K562 (cell line): ENCODE data around the gene STEAP3.

Source experiments
- CEBPB ChIP-seq: fragments of 450-650 bp; IDR thresholded peaks from 2 replicates; pipeline ENCODE4 v1.6.1; 2016; ENCODE audit warnings: missing genetic modification characterization, missing compliant biosample characterization
- GTF2F1 ChIP-seq: IDR thresholded peaks from 2 replicates; pipeline ENCODE4 v1.6.1; 2011; ENCODE audit warnings: low read depth, low read length, improper control_type of control experiment
- HLTF ChIP-seq: fragments of 450-650 bp; IDR thresholded peaks from 2 replicates; pipeline ENCODE4 v1.6.1; 2016
- JUND ChIP-seq, 2 experiments: IDR thresholded peaks; 2 replicates in 1 of 2; 3 replicates in 1 of 2; pipeline ENCODE4 v1.6.1; 2011; ENCODE audit warnings: borderline replicate concordance in 2 of 2, low read depth in 2 of 2, low read length in 2 of 2, improper control_type of control experiment in 1 of 2, missing biosample characterization in 1 of 2, missing genetic modification characterization in 1 of 2, missing genetic modification reagents in 1 of 2
- NCOA2 ChIP-seq, 2 experiments: fragments of 450-650 bp; IDR thresholded peaks; 2 replicates each; pipeline ENCODE4 v1.6.1; 2018; ENCODE audit warnings: mild to moderate bottlenecking in 2 of 2, moderate library complexity in 1 of 2; ENCODE audit not compliant: partially characterized antibody in 2 of 2
- NFIC ChIP-seq: fragments of 450-650 bp; IDR thresholded peaks from 2 replicates; pipeline ENCODE4 v1.6.1; 2017; ENCODE audit warnings: mild to moderate bottlenecking, inconsistent platforms
- NFYB ChIP-seq: IDR thresholded peaks from 2 replicates; pipeline ENCODE4 v1.6.1; 2011; ENCODE audit warnings: mild to moderate bottlenecking, moderate library complexity; ENCODE audit not compliant: insufficient read length; ENCODE audit errors: extremely low read depth
- POLR2AphosphoS5 ChIP-seq: IDR thresholded peaks from 2 replicates; pipeline ENCODE4 v1.6.1; 2011; ENCODE audit warnings: mild to moderate bottlenecking, low read depth, low read length, moderate library complexity; ENCODE audit not compliant: control insufficient read depth, insufficient read depth
- STAG1 ChIP-seq: sonication (generic); formaldehyde crosslinking; IDR thresholded peaks from 2 replicates; pipeline ENCODE4 v1.5.0; 2020; ENCODE audit warnings: missing genetic modification reagents, borderline replicate concordance
- TAF9B ChIP-seq: fragments of 450-650 bp; IDR thresholded peaks from 2 replicates; pipeline ENCODE4 v1.6.1; 2018; ENCODE audit warnings: mild to moderate bottlenecking; ENCODE audit not compliant: partially characterized antibody
- ZBTB1 ChIP-seq: sonication (generic); formaldehyde crosslinking; IDR thresholded peaks from 2 replicates; pipeline ENCODE4 v1.8.1; 2023; ENCODE audit warnings: missing genetic modification reagents, low read depth, mild to moderate bottlenecking, borderline replicate concordance
- TF ChIP-seq, protein P1 (sequence below): sonication (generic); formaldehyde crosslinking; IDR thresholded peaks from 2 replicates; pipeline ENCODE4 v1.9.0; 2022; ENCODE audit warnings: mild to moderate bottlenecking, missing genetic modification reagents
- TF ChIP-seq, protein P2 (sequence below): fragments of 450-650 bp; IDR thresholded peaks from 2 replicates; pipeline ENCODE4 v1.6.1; 2016; ENCODE audit warnings: borderline replicate concordance

DNA sequence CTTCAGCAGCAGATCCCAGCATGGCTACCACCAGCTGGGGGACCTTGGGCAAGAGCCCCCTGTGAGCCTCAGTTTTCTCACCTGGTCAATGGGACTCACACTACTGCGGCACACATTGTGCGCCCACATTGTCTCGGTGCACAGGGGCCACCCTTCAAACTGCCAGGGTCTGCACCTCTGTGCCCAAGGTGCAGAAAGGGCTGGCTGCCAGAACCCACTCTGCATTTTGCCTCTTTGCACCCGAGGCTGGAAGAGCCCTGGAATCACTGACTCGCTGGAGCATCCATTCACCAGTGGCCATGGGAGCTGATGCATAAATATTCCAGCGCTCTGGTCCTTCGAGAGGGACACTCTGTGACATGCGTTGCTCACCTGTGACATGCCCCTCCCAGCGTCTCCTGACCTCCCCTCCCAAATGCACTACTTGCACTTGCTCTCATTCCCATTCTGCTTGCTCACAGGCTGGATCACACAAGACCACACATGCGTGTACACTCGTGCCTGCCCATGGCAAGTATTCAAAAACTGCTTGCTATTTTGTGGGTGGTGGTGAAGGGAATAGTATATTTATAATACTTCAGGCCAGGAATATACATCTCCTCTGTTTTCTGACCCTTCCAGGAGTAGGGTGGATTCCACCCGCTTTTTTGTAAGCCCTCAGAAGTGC lies 46.3 kb upstream of the STEAP3 start:
- TF ChIP-seq, protein P1, sequence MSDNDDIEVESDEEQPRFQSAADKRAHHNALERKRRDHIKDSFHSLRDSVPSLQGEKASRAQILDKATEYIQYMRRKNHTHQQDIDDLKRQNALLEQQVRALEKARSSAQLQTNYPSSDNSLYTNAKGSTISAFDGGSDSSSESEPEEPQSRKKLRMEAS (CRISPR knock-in tag), result no peak
- TF ChIP-seq POLR2AphosphoS5, result no peak
- no peak for TF ChIP-seq GTF2F1
- TF ChIP-seq JUND (IDR thresholded peaks at IDR 0.05; ENCODE audit: borderline replicate concordance, low read depth, low read length), result no peak
- no peak for TF ChIP-seq JUND (tag; IDR thresholded peaks at IDR 0.05; ENCODE audit: borderline replicate concordance, low read depth, low read length)
- TF ChIP-seq STAG1 (CRISPR knock-in tag), result no peak
- TF ChIP-seq NFIC, result no peak
- TF ChIP-seq TAF9B, result no peak
- no peak for TF ChIP-seq NFYB
- TF ChIP-seq, protein P2, sequence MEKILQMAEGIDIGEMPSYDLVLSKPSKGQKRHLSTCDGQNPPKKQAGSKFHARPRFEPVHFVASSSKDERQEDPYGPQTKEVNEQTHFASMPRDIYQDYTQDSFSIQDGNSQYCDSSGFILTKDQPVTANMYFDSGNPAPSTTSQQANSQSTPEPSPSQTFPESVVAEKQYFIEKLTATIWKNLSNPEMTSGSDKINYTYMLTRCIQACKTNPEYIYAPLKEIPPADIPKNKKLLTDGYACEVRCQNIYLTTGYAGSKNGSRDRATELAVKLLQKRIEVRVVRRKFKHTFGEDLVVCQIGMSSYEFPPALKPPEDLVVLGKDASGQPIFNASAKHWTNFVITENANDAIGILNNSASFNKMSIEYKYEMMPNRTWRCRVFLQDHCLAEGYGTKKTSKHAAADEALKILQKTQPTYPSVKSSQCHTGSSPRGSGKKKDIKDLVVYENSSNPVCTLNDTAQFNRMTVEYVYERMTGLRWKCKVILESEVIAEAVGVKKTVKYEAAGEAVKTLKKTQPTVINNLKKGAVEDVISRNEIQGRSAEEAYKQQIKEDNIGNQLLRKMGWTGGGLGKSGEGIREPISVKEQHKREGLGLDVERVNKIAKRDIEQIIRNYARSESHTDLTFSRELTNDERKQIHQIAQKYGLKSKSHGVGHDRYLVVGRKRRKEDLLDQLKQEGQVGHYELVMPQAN, result no peak
- no peak for TF ChIP-seq CEBPB (tag)
- TF ChIP-seq NCOA2 (IDR thresholded peaks at IDR 0.05; ENCODE audit: partially characterized antibody in 2 of 2), result no peak
- no peak for TF ChIP-seq HLTF
- no peak for TF ChIP-seq ZBTB1 (CRISPR knock-in tag)
